CD4-positive, alpha-beta memory T cell (primary cell): ENCODE measurements around the gene UNC5CL. TPM values are rescaled to one million over a fixed set of nuclear protein-coding genes. Genes with fewer than 3 reads are reported as not detected.
"Not testable (repeated sequence)": the region's sequence is repeated elsewhere in the genome, so short reads cannot be mapped to it uniquely, and the experiment has no call there.

Experiments used
- CTCF ChIA-PET: fragments of 350-600 bp; sonication (Branson Sonifier 250); formaldehyde crosslinking; loops from one replicate; lab custom pipeline; 2021; ENCODE audit warnings: inconsistent platforms; ENCODE audit not compliant: partially characterized antibody; lab: Charles Lee
- POLR2A ChIA-PET: fragments of 350-600 bp; sonication (Branson Sonifier 250); formaldehyde crosslinking; loops from one replicate; lab custom pipeline; 2021; ENCODE audit not compliant: partially characterized antibody; lab: Charles Lee
- DNase-seq, 5 donors: peaks; one replicate each; pipeline versions ENCODE4 v3.0.0 to v3.0.0-alpha.2; 2020 to 2022; ENCODE audit warnings: mixed read lengths in 1 of 5
- H3K27ac ChIP-seq: one replicate; pipeline ENCODE4 v1.7.0; 2013; ENCODE audit warnings: low read depth, low read length
- H3K27me3 ChIP-seq: 2 replicates; pipeline ENCODE4 v1.7.0; 2013; ENCODE audit warnings: mild to moderate bottlenecking, low read length, moderate library complexity; ENCODE audit not compliant: insufficient read depth
- H3K36me3 ChIP-seq: 2 replicates; pipeline ENCODE4 v1.7.0; 2013; ENCODE audit warnings: mild to moderate bottlenecking, low read length, moderate library complexity; ENCODE audit not compliant: insufficient read depth
- H3K4me1 ChIP-seq: 2 replicates; pipeline ENCODE4 v1.7.0; 2013; ENCODE audit warnings: mild to moderate bottlenecking, low read length, moderate library complexity; ENCODE audit not compliant: insufficient read depth
- H3K4me3 ChIP-seq, 2 donors: one replicate each; pipeline ENCODE4 v1.7.0; 2013; ENCODE audit warnings: low read length in 2 of 2, mild to moderate bottlenecking in 1 of 2
- H3K9me3 ChIP-seq, 2 donors: one replicate each; pipeline ENCODE4 v1.7.0; 2013; ENCODE audit warnings: low read length in 2 of 2, control low read depth in 1 of 2; ENCODE audit not compliant: control insufficient read depth in 1 of 2
- H3K27ac Mint-ChIP-seq, 7 donors: one replicate each; pipeline ENCODE4 v1.8.0; 2020 to 2021; ENCODE audit warnings: mixed read lengths in 7 of 7, mild to moderate bottlenecking in 6 of 7, inconsistent platforms in 3 of 7, moderate library complexity in 3 of 7
- H3K27me3 Mint-ChIP-seq, 2 donors: one replicate each; pipeline ENCODE4 v1.8.0; 2020 to 2021; ENCODE audit warnings: mixed read lengths in 2 of 2
- H3K36me3 Mint-ChIP-seq, 2 donors: one replicate each; pipeline ENCODE4 v1.8.0; 2020 to 2021; ENCODE audit warnings: mixed read lengths in 2 of 2, inconsistent platforms in 1 of 2, mild to moderate bottlenecking in 1 of 2
- H3K4me1 Mint-ChIP-seq, 4 donors: one replicate each; pipeline ENCODE4 v1.8.0; 2020 to 2021; ENCODE audit warnings: mixed read lengths in 4 of 4, mild to moderate bottlenecking in 1 of 4
- H3K4me3 Mint-ChIP-seq, 8 donors: one replicate each; pipeline ENCODE4 v1.8.0; 2020 to 2021; ENCODE audit warnings: mixed read lengths in 8 of 8, mild to moderate bottlenecking in 7 of 8, moderate library complexity in 6 of 8, inconsistent platforms in 3 of 8
- H3K9me3 Mint-ChIP-seq, 8 donors: one replicate each; pipeline ENCODE4 v1.8.0; 2020 to 2021; ENCODE audit warnings: mixed read lengths in 8 of 8, mild to moderate bottlenecking in 5 of 8, inconsistent platforms in 3 of 8, moderate library complexity in 1 of 8
- intact Hi-C: fragments of 100-400 bp; cut with micrococcal nuclease; formaldehyde crosslinking; loops from one replicate; pipeline ENCODE4 v1.15.1; 2023
- polyA plus RNA-seq, 2 donors: library from polyadenylated mRNA; unstranded; fragments of 300-500 nt; fragmentation: Illumina TruSeq; gene quantifications; one replicate each; pipeline ENCODE4 v1.2.3, GENCODE V29; 2021
- total RNA-seq, 2 experiments: library from RNA; stranded (reverse); gene quantifications; one replicate each; pipeline ENCODE4 v1.2.3, GENCODE V29; 2021

Gene UNC5CL
- total and polyA plus RNA-seq, 4 experiments from 2014 or later = 0.13 to 6.4 (median 3.5) TPM

DNA sequence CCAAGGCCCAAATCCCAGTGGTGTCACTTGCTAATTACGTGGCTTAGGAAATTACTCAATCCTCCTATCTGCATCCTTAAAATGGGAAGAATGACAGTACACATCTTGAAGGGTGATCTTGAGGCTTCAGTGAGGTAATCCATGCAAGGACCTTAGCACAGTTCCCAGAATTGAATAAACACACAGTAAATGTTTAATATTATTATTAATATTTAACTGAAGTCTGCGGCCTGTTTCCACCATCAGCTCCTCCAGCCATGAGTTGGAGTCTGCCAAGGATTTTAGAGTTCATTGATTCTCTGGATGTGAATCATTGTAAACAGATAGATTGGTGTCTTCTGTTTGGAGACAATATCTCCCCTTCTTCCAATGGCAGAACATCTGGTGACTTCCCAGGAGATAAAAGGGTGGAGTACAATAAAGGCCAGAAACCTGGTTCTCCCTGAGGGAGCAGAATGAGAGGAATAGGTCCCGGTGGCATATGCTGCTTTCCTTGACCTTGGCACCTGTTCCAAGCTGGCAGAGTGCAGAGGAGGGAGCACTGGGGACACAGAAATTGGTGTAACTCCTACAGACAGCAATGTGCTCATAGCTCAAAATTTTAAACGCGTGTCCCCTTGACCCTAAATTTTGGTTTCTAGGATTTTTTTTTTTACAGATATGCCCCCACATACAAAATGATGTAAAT, 25.4 kb downstream of the UNC5CL start:
- Mint-ChIP-seq H3K4me3 (no peak overlapping the region), H3K4me1 (no peaks in the 10 kb centered on the region), H3K9me3 (peaks cover 0 to 5% (median under 1%) of the 10 kb centered on the region in 8 donors), H3K27me3 (peaks cover 2 to 4% of the 10 kb centered on the region in 2 donors), H3K27ac (peak overlapping the region in 2 of 7 donors; percentile 43 to 49), H3K36me3 (peaks cover 0 to 15% of the 10 kb centered on the region in 2 donors)
- H3K27me3 ChIP-seq = no peaks in the 10 kb centered on the region
- no peak overlapping the region for H3K4me3 ChIP-seq
- intact Hi-C loops = no loop called here
- no peak for DNase-seq
- H3K4me1 ChIP-seq = no peaks in the 10 kb centered on the region
- no peaks in the 10 kb centered on the region for H3K9me3 ChIP-seq
- ChIA-PET POLR2A (no interaction called here), CTCF (interaction anchor here (0.5 to 9.5 kb wide), 4 partner anchors 10 to 24 kb away, joined by 3 to 88 read pairs (median 3); no protein-coding TSS in a partner anchor)
- H3K27ac ChIP-seq = no peak overlapping the region
- H3K36me3 ChIP-seq = no peaks in the 10 kb centered on the region

GRCh38 chr6:41011673-41012072, 27.3 kb downstream of the UNC5CL start:
- intact Hi-C loops = no loop called here
- no peaks in the 10 kb centered on the region for H3K36me3 ChIP-seq
- Mint-ChIP-seq H3K27me3 (peaks cover 2 to 4% of the 10 kb centered on the region in 2 donors), H3K4me3 (no peak overlapping the region), H3K4me1 (no peaks in the 10 kb centered on the region), H3K9me3 (peaks cover 0 to 1% (median 0%) of the 10 kb centered on the region in 8 donors), H3K27ac (no peak overlapping the region), H3K36me3 (peaks cover 0 to 11% of the 10 kb centered on the region in 2 donors)
- no peaks in the 10 kb centered on the region for H3K9me3 ChIP-seq
- H3K4me1 ChIP-seq = no peaks in the 10 kb centered on the region
- H3K27me3 ChIP-seq = no peaks in the 10 kb centered on the region
- H3K4me3 ChIP-seq = no peak overlapping the region
- DNase-seq = no peak
- ChIA-PET POLR2A (no interaction called here), CTCF (interaction anchor here (9.5 kb wide), 1 partner anchor 15 kb away, joined by 88 read pairs; no protein-coding TSS in a partner anchor)
- H3K27ac ChIP-seq = no peak overlapping the region

DNA sequence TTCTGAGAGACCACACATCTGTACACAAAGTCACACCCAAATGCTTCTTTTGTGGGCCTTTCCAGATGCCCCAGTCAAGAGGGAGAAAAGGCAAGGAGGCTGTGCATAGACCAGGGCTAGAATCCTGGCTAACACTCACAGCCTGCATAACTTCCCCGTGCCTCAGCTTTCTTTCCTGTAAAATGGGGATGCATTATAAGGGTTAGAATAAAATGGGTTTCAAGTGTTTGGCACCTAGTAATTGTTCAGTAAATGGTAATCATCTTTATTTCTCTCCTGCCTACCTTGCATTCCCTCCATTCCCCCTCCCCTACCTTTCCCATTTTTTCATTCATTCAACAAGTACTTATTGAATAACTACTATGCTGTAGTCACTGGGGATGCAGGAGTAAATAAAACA, 29.4 kb downstream of the UNC5CL start:
- Histone ChIP-seq H3K36me3 (no peaks in the 10 kb centered on the region), H3K27ac (no peak overlapping the region), H3K27me3 (no peaks in the 10 kb centered on the region), H3K4me1 (no peaks in the 10 kb centered on the region), H3K9me3 (no peaks in the 10 kb centered on the region), H3K4me3 (no peak overlapping the region)
- intact Hi-C loops = no loop called here
- no peak for DNase-seq
- Mint-ChIP-seq H3K27ac (no peak overlapping the region), H3K27me3 (peaks cover 3 to 5% of the 10 kb centered on the region in 2 donors), H3K4me3 (no peak overlapping the region), H3K36me3 (peaks cover 0 to 4% of the 10 kb centered on the region in 2 donors), H3K4me1 (peaks cover 0 to 2% (median 0%) of the 10 kb centered on the region in 4 donors), H3K9me3 (no peaks in the 10 kb centered on the region)
- CTCF ChIA-PET = interaction anchor here (9.5 kb wide), 1 partner anchor 17 kb away, joined by 88 read pairs; no protein-coding TSS in a partner anchor
- POLR2A ChIA-PET = no interaction called here

DNA sequence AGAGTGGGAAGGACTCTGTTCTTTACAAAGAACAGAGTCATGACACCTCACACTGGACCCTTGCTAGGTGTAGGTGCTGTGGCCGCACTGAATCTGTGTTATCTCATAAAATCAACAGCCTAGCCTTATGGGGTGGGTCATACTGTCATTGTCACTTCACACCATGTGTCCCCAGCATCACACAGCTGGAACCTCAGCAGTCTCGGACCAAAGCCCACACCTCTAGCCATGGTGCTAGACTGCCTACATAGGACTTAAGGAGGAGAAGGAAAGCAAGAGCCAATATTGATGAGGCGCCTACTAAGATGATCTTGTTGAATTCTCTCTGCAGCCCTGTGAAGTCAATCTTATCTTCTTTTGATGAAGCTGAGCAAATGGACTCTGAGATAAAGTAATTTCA, 31.0 kb downstream of the UNC5CL start:
- Histone ChIP-seq H3K4me1 (no peaks in the 10 kb centered on the region), H3K27ac (no peak overlapping the region), H3K4me3 (no peak overlapping the region), H3K27me3 (no peaks in the 10 kb centered on the region), H3K36me3 (no peaks in the 10 kb centered on the region), H3K9me3 (no peaks in the 10 kb centered on the region)
- intact Hi-C loops = no loop called here
- H3K4me3 Mint-ChIP-seq = no peak overlapping the region
- peaks cover 0 to 2% (median 0%) of the 10 kb centered on the region in 4 donors for H3K4me1 Mint-ChIP-seq
- CTCF ChIA-PET = interaction anchor here (0.8 to 9.5 kb wide), 7 partner anchors 9 to 60 kb away, joined by 3 to 88 read pairs (median 5); no protein-coding TSS in a partner anchor
- no peak for DNase-seq
- no peaks in the 10 kb centered on the region for H3K9me3 Mint-ChIP-seq
- H3K27ac Mint-ChIP-seq = no peak overlapping the region
- peaks cover 0 to 4% of the 10 kb centered on the region in 2 donors for H3K36me3 Mint-ChIP-seq
- peaks cover 9 to 11% of the 10 kb centered on the region in 2 donors for H3K27me3 Mint-ChIP-seq
- POLR2A ChIA-PET = interaction anchor here (0.6 to 1.3 kb wide), 2 partner anchors 20 to 40 kb away, joined by 3 to 5 read pairs; no protein-coding TSS in a partner anchor

- H3K36me3 ChIP-seq, H3K27me3 ChIP-seq, H3K9me3 ChIP-seq, H3K4me3 Mint-ChIP-seq, DNase-seq, H3K9me3 Mint-ChIP-seq, POLR2A ChIA-PET, H3K36me3 Mint-ChIP-seq, H3K4me3 ChIP-seq, H3K27ac Mint-ChIP-seq, H3K4me1 Mint-ChIP-seq, H3K27ac ChIP-seq, H3K4me1 ChIP-seq: not testable (repeated sequence)
- H3K27me3 Mint-ChIP-seq = peaks cover 11 to 13% of the 10 kb centered on the region in 2 donors
- intact Hi-C loops = loop anchor here (1.0 to 2.0 kb wide), 4 partner anchors 21 to 176 kb away; partner anchors contain the start of gene UNC5CL
- CTCF ChIA-PET = interaction anchor here (0.9 to 9.5 kb wide), 2 partner anchors 20 to 33 kb away, joined by 3 to 88 read pairs; no protein-coding TSS in a partner anchor
Measured at GRCh38 chr6:41006980-41007379, 32.0 kb downstream of the UNC5CL start.

- Mint-ChIP-seq H3K27ac (peak overlapping the region in 1 of 7 donors; percentile 14), H3K27me3 (peaks cover 11 to 18% of the 10 kb centered on the region in 2 donors)
- DNase-seq = peak; percentile 44 to 61 (median 53)
- H3K4me1 Mint-ChIP-seq, H3K4me3 ChIP-seq, H3K4me3 Mint-ChIP-seq, H3K9me3 Mint-ChIP-seq, H3K27ac ChIP-seq, H3K4me1 ChIP-seq, H3K36me3 Mint-ChIP-seq, POLR2A ChIA-PET, H3K27me3 ChIP-seq, H3K9me3 ChIP-seq, H3K36me3 ChIP-seq: not testable (repeated sequence)
- intact Hi-C loops = loop anchor here (1.0 to 2.0 kb wide), 4 partner anchors 22 to 177 kb away; partner anchors contain the start of gene UNC5CL
- CTCF ChIA-PET = interaction anchor here (0.9 to 9.5 kb wide), 2 partner anchors 21 to 34 kb away, joined by 3 to 88 read pairs; no protein-coding TSS in a partner anchor
Measured at GRCh38 chr6:41006217-41006616, 32.8 kb downstream of the UNC5CL start.

- Mint-ChIP-seq H3K4me3 (no peak overlapping the region), H3K36me3 (no peaks in the 10 kb centered on the region), H3K9me3 (no peaks in the 10 kb centered on the region), H3K27me3 (peaks cover 18 to 22% of the 10 kb centered on the region in 2 donors), H3K27ac (no peak overlapping the region), H3K4me1 (peaks cover 0 to 2% (median 0%) of the 10 kb centered on the region in 4 donors)
- Histone ChIP-seq H3K36me3 (no peaks in the 10 kb centered on the region), H3K27me3 (no peaks in the 10 kb centered on the region), H3K9me3 (no peaks in the 10 kb centered on the region), H3K4me3 (no peak overlapping the region), H3K4me1 (no peaks in the 10 kb centered on the region), H3K27ac (no peak overlapping the region)
- DNase-seq = no peak
- ChIA-PET POLR2A (no interaction called here), CTCF (interaction anchor here (1.4 to 7.1 kb wide), 2 partner anchors 11 to 25 kb away, joined by 3 to 41 read pairs; no protein-coding TSS in a partner anchor)
- intact Hi-C loops = no loop called here
Measured at GRCh38 chr6:41002168-41002567, 36.9 kb downstream of the UNC5CL start.
